ENCODE data around the gene CAV2.

DNA sequence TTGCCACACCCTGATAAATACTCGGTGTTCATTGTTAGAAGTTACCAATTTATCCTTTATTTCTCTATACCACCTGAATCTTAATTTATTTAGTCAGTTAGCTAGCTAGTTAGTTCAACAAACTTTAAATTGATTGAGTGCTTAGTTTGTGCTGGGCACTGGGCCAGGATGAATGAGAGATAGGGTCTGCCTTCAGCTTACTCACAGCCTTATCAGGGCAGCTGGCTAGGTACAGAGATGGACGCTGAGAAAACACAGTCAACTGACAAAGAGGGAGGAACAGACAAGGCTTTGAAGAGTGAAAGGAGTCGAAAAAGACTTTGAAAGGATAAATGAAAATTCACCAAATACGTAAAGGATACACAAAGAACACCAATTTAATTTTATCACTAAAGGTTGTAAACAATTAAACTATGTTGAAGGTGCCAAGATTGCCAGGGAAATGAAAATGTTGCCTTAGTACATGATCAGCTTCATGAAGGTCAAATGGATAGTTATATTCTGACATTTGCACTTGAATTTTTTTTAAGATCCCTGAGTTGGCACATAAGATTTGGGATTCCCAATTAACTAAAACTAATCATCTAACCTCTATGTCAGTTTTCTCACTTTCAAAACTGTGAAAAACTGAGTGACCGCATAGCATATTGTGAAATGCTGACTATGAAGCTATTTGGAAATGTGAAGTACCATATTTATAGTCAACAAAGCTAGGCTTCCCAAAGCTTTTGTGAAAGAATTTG is 2.1 kb downstream of the CAV2 start:
- TF ChIP-seq, protein P1, sequence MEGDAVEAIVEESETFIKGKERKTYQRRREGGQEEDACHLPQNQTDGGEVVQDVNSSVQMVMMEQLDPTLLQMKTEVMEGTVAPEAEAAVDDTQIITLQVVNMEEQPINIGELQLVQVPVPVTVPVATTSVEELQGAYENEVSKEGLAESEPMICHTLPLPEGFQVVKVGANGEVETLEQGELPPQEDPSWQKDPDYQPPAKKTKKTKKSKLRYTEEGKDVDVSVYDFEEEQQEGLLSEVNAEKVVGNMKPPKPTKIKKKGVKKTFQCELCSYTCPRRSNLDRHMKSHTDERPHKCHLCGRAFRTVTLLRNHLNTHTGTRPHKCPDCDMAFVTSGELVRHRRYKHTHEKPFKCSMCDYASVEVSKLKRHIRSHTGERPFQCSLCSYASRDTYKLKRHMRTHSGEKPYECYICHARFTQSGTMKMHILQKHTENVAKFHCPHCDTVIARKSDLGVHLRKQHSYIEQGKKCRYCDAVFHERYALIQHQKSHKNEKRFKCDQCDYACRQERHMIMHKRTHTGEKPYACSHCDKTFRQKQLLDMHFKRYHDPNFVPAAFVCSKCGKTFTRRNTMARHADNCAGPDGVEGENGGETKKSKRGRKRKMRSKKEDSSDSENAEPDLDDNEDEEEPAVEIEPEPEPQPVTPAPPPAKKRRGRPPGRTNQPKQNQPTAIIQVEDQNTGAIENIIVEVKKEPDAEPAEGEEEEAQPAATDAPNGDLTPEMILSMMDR (IDR thresholded peaks at IDR 0.05; ENCODE audit: insufficient read depth, low read depth, low read length) = no peak
- no peak for TF ChIP-seq EZH2 (IDR thresholded peaks at IDR 0.05; ENCODE audit: insufficient read depth, low read length)

Measured in astrocyte (in vitro differentiated cells and primary cell).